Caco-2 (cell line): ENCODE measurements around the gene ASCL5. TPM values are rescaled to one million over a fixed set of nuclear protein-coding genes. Genes with fewer than 3 reads are reported as not detected.

Source experiments
- BruUV-seq: library from RNA; stranded (reverse); fragments of 400-500 nt; replicated peaks from 2 replicates; lab custom pipeline; 2021; lab: Mats Ljungman, UMichigan
- CTCF ChIA-PET: fragments of 300-600 bp; sonication (Branson Sonifier 250); formaldehyde crosslinking; loops from one replicate; lab custom pipeline; 2022; ENCODE audit warnings: antibody characterized with exemption; lab: Charles Lee
- POLR2A ChIA-PET: fragments of 300-600 bp; sonication (Branson Sonifier 250); formaldehyde crosslinking; loops from one replicate; lab custom pipeline; 2022; ENCODE audit warnings: antibody characterized with exemption; lab: Charles Lee
- DNase-seq, 2 experiments: peaks; one replicate each; pipeline versions ENCODE4 v3.0.0 to v3.0.0-alpha.2; 2020 to 2022
- H3K27me3 ChIP-seq: replicated peaks from 2 replicates; pipeline ENCODE4 v1.6.0; 2011; ENCODE audit warnings: low read length; ENCODE audit not compliant: control insufficient read depth, insufficient read depth
- H3K36me3 ChIP-seq: 2 replicates; pipeline ENCODE4 v1.5.1; 2011; ENCODE audit warnings: low read length; ENCODE audit not compliant: control insufficient read depth, insufficient read depth
- H3K4me1 ChIP-seq: fragments of 250-450 bp; sonication (Bioruptor Pico); 2 replicates; pipeline ENCODE4 v1.5.1; 2020; ENCODE audit warnings: mild to moderate bottlenecking
- H3K4me3 ChIP-seq: 2 replicates; pipeline ENCODE4 v1.5.1; 2011; ENCODE audit warnings: low read depth, mild to moderate bottlenecking, control low read depth, low read length
- H3K9me3 ChIP-seq: fragments of 250-450 bp; sonication (Bioruptor Pico); 2 replicates; pipeline ENCODE4 v1.5.1; 2020; ENCODE audit warnings: mild to moderate bottlenecking, moderate library complexity
- H3K27ac Mint-ChIP-seq: one replicate; pipeline ENCODE4 v1.8.0; 2022; ENCODE audit warnings: mixed read lengths; ENCODE audit not compliant: unreplicated experiment
- H3K27me3 Mint-ChIP-seq: one replicate; pipeline ENCODE4 v1.8.0; 2022; ENCODE audit warnings: mixed read lengths; ENCODE audit not compliant: insufficient read depth, unreplicated experiment
- H3K36me3 Mint-ChIP-seq: one replicate; pipeline ENCODE4 v1.8.0; 2022; ENCODE audit warnings: mild to moderate bottlenecking, mixed read lengths; ENCODE audit not compliant: insufficient read depth, unreplicated experiment
- H3K4me1 Mint-ChIP-seq: one replicate; pipeline ENCODE4 v1.8.0; 2022; ENCODE audit warnings: low read depth, mixed read lengths; ENCODE audit not compliant: unreplicated experiment
- H3K4me3 Mint-ChIP-seq: one replicate; pipeline ENCODE4 v1.8.0; 2022; ENCODE audit warnings: mild to moderate bottlenecking, moderate library complexity, mixed read lengths; ENCODE audit not compliant: unreplicated experiment
- H3K9me3 Mint-ChIP-seq: one replicate; pipeline ENCODE4 v1.8.0; 2022; ENCODE audit warnings: mixed read lengths; ENCODE audit not compliant: unreplicated experiment
- intact Hi-C: fragments of 100-400 bp; cut with micrococcal nuclease; formaldehyde crosslinking; loops from one replicate; pipeline ENCODE4 v1.10.0; 2022; ENCODE audit not compliant: unreplicated experiment
- total RNA-seq: library from RNA; stranded (reverse); gene quantifications from 2 replicates; pipeline ENCODE4 v1.2.3, GENCODE V29; 2022
- TF ChIP-seq, protein P1 (sequence below), 2 experiments: fragments of 200-600 bp in 1 of 2; IDR thresholded peaks; 1 replicate in 1 of 2; 2 replicates in 1 of 2; pipeline versions ENCODE4 v1.5.1 to v1.8.0; 2011 to 2022; ENCODE audit warnings: antibody characterized with exemption in 1 of 2, control low read depth in 1 of 2, inconsistent platforms in 1 of 2, low read depth in 1 of 2, low read length in 1 of 2, mild to moderate bottlenecking in 1 of 2, moderate library complexity in 1 of 2; ENCODE audit not compliant: insufficient read depth in 1 of 2, severe bottlenecking in 1 of 2, unreplicated experiment in 1 of 2

ASCL5 gene
- total RNA-seq, 1 experiment from 2014 or later: 0.48 TPM

DNA sequence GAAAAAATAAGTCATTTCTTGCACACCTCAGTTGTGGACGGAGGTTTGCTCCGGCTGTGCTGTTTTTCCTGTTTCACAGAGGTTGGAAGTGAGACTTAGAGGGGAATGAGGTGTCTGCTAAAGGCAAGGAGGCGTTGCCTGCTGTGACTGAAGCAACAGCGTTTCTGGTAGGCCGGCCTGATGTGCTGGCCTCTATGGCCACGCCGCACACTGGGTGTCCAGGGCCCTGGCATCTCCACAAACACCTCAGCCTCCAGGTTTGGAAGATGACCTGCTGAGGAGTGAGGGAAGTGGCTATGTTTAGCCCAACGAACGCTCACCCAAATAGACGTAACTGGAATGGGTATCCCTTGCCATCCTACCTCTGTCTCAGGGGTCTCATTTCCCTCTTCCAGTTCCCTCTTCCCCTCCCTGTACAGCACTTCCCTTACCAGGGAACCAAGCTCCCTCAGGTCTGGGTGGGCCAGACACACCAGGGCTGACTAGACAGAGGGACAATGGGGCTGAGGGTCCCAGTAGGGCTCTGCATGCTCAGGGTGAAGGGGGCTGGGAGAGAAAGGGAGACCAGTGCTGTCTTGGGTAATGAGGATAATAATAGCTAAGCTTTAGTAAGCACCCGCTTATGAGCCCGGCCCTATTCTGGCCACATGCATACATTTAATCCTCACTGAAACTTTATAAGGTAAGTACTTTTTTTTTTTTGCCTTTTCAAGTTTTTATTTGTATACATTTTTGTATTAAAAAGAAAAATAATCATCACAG, 26.6 kb downstream of the ASCL5 start:
- no peaks in the 10 kb centered on the region for H3K4me1 ChIP-seq
- no peaks in the 10 kb centered on the region for H3K9me3 Mint-ChIP-seq
- no peak overlapping the region for H3K27ac Mint-ChIP-seq
- BruUV-seq: no TSS peak
- intact Hi-C loops: no loop called here
- H3K36me3 ChIP-seq: no peaks in the 10 kb centered on the region
- H3K4me3 Mint-ChIP-seq: no peak overlapping the region
- no peaks in the 10 kb centered on the region for H3K36me3 Mint-ChIP-seq
- no peaks in the 10 kb centered on the region for H3K9me3 ChIP-seq
- TF ChIP-seq, protein P1, sequence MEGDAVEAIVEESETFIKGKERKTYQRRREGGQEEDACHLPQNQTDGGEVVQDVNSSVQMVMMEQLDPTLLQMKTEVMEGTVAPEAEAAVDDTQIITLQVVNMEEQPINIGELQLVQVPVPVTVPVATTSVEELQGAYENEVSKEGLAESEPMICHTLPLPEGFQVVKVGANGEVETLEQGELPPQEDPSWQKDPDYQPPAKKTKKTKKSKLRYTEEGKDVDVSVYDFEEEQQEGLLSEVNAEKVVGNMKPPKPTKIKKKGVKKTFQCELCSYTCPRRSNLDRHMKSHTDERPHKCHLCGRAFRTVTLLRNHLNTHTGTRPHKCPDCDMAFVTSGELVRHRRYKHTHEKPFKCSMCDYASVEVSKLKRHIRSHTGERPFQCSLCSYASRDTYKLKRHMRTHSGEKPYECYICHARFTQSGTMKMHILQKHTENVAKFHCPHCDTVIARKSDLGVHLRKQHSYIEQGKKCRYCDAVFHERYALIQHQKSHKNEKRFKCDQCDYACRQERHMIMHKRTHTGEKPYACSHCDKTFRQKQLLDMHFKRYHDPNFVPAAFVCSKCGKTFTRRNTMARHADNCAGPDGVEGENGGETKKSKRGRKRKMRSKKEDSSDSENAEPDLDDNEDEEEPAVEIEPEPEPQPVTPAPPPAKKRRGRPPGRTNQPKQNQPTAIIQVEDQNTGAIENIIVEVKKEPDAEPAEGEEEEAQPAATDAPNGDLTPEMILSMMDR (IDR thresholded peaks at IDR 0.05; ENCODE audit: insufficient read depth in 1 of 2, low read depth in 1 of 2, low read length in 1 of 2, severe bottlenecking in 1 of 2, unreplicated experiment in 1 of 2): no peak
- no peak overlapping the region for H3K4me3 ChIP-seq
- peaks cover 6% of the 10 kb centered on the region for H3K27me3 Mint-ChIP-seq
- DNase-seq: no peak
- POLR2A ChIA-PET: no interaction called here
- no peaks in the 10 kb centered on the region for H3K27me3 ChIP-seq
- H3K4me1 Mint-ChIP-seq: peaks cover 11% of the 10 kb centered on the region
- CTCF ChIA-PET: interaction anchor here (0.9 kb wide), 1 partner anchor 14 kb away, joined by 4 read pairs; no protein-coding TSS in a partner anchor

DNA sequence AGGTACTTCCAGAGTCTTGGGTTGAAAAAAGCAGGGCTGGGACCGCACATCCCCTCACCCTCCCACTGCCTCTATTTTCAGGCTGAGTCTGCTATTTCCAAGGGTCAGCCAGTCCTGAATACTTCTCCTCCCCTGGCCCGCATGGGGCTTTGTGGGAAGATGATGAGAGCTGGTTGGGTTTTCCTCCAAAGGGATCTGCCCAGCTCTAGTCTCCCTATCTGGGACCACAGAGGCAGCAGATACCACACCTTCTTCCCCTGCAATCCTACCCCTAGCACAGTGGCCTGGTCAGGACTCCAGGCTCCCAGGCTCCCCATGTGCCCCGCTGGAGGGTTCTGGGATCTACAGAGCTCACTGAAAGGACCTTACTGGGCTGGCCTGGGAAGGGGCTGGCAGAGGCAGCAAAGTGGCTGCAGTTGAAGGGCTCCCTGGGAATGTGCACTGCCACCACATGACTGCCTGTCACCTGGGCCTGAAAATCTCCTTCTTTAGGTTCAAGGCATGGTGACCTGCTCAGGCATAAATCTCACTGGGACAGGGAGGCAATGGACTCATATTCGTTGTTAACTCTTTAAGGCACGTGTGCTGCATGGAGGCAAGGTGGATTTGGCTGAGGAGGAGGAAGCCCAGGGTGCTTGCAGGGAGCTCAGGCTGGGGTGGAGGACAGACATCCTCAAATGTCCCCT, 27.8 kb downstream of the ASCL5 start:
- Histone ChIP-seq H3K9me3 (no peaks in the 10 kb centered on the region), H3K4me1 (no peaks in the 10 kb centered on the region), H3K36me3 (no peaks in the 10 kb centered on the region), H3K4me3 (no peak overlapping the region), H3K27me3 (no peaks in the 10 kb centered on the region)
- CTCF ChIA-PET: no interaction called here
- no peak for DNase-seq
- POLR2A ChIA-PET: no interaction called here
- BruUV-seq: no TSS peak
- intact Hi-C loops: no loop called here
- Mint-ChIP-seq H3K36me3 (no peaks in the 10 kb centered on the region), H3K9me3 (no peaks in the 10 kb centered on the region), H3K4me1 (peaks cover under 1% of the 10 kb centered on the region), H3K27ac (no peak overlapping the region), H3K4me3 (no peak overlapping the region), H3K27me3 (peaks cover 6% of the 10 kb centered on the region)
- TF ChIP-seq, protein P1 (IDR thresholded peaks at IDR 0.05; ENCODE audit: insufficient read depth in 1 of 2, low read depth in 1 of 2, low read length in 1 of 2, severe bottlenecking in 1 of 2, unreplicated experiment in 1 of 2): no peak

DNA sequence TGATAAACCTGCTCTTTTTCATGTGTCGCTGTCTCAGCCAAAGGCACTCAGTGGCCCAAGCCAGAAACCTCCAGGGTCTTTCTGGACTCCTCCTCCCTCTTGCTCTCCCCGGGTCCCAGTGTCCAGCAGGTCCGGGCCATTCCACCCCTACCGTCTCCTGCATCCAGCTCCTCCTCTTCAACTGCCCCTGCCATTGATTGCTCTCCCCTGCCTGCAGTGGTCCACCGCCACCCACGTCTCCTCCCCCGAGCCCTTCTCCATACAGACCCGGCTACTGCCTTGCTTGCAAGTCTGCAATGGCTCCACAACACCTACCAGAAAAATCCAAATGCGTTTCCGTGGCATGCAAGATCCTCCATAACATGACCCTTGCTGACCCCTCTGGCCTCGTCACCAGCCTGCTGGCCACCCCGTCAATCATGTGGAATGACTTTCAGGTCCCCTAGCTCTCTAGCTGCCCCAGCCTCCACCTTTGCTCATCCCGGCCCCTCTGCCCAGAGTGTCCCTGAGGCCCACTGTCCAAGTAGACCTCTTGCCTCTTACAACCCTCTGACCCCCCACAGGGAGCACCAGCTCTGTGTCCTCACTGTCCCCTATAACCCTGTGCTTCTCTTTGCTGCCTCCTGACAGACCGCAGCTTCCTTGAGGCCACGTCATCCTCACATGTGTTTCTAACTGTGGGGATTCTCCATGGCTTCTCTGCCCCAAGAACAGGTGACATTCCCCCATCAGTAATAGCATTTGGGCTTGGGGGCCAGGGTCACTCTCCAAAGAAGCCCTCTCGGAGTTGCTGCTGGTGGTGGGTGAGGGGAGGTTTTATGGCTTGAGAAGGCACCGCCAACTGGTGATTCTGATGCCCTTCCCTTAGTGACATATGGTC, 29.8 kb downstream of the ASCL5 start:
- no peak overlapping the region for H3K4me3 Mint-ChIP-seq
- ChIA-PET POLR2A (no interaction called here), CTCF (interaction anchor here (0.9 to 1.1 kb wide), 2 partner anchors 11 to 16 kb away, joined by 3 to 4 read pairs; no protein-coding TSS in a partner anchor)
- no peak overlapping the region for H3K4me3 ChIP-seq
- peaks cover 6% of the 10 kb centered on the region for H3K27me3 Mint-ChIP-seq
- no peaks in the 10 kb centered on the region for H3K4me1 Mint-ChIP-seq
- no peaks in the 10 kb centered on the region for H3K4me1 ChIP-seq
- TF ChIP-seq, protein P1 (IDR thresholded peaks at IDR 0.05; ENCODE audit: insufficient read depth in 1 of 2, low read depth in 1 of 2, low read length in 1 of 2, severe bottlenecking in 1 of 2, unreplicated experiment in 1 of 2): no peak
- no TSS peak for BruUV-seq
- no peaks in the 10 kb centered on the region for H3K9me3 ChIP-seq
- H3K9me3 Mint-ChIP-seq: no peaks in the 10 kb centered on the region
- intact Hi-C loops: no loop called here
- H3K27ac Mint-ChIP-seq: no peak overlapping the region
- H3K36me3 ChIP-seq: no peaks in the 10 kb centered on the region
- no peaks in the 10 kb centered on the region for H3K36me3 Mint-ChIP-seq
- H3K27me3 ChIP-seq: no peaks in the 10 kb centered on the region
- no peak for DNase-seq
